Neural crest cell (in vitro differentiated cells): ENCODE measurements around the gene PGRMC2. TPM values are rescaled to one million over a fixed set of nuclear protein-coding genes. Genes with fewer than 3 reads are reported as not detected.
A peak's percentile ranks its signal among the peaks of the same experiment; 100 is the strongest.

Source experiments
- DNase-seq: peaks from one replicate; pipeline ENCODE4 v3.0.0; 2021; ENCODE audit warnings: low read depth, mixed read lengths, low spot score
- H3K27ac Mint-ChIP-seq: one replicate; pipeline ENCODE4 v1.8.0; 2021; ENCODE audit warnings: mild to moderate bottlenecking, mixed read lengths; ENCODE audit not compliant: unreplicated experiment
- H3K27me3 Mint-ChIP-seq: 2 replicates; pipeline ENCODE4 v1.8.0; 2021; ENCODE audit warnings: low read depth, mild to moderate bottlenecking, mixed read lengths
- H3K36me3 Mint-ChIP-seq: 2 replicates; pipeline ENCODE4 v1.8.0; 2021; ENCODE audit warnings: low read depth, mild to moderate bottlenecking, mixed read lengths
- H3K4me1 Mint-ChIP-seq: 2 replicates; pipeline ENCODE4 v1.8.0; 2021; ENCODE audit warnings: mixed read lengths
- H3K4me3 Mint-ChIP-seq: one replicate; pipeline ENCODE4 v1.8.0; 2021; ENCODE audit warnings: mild to moderate bottlenecking, mixed read lengths
- H3K9me3 Mint-ChIP-seq: 2 replicates; pipeline ENCODE4 v1.8.0; 2021; ENCODE audit warnings: mixed read lengths
- total RNA-seq: library from RNA; stranded (reverse); gene quantifications from 2 replicates; pipeline ENCODE4 v1.2.1, GENCODE V29; 2021
- TF ChIP-seq, protein P1 (sequence below): fragments of 200-600 bp; sonication (generic); conservative IDR thresholded peaks from 2 replicates; pipeline ENCODE4 v1.5.0; 2021; ENCODE audit warnings: antibody characterized with exemption, mild to moderate bottlenecking

PGRMC2 gene
- total RNA-seq, 1 donor from 2014 or later: 51.2 TPM

GRCh38 chr4:128298852-128299251, 11.2 kb upstream of the PGRMC2 start:
- Mint-ChIP-seq H3K27ac (no peak overlapping the region), H3K9me3 (no peaks in the 10 kb centered on the region), H3K27me3 (no peaks in the 10 kb centered on the region), H3K4me1 (no peaks in the 10 kb centered on the region), H3K4me3 (no peak overlapping the region), H3K36me3 (no peaks in the 10 kb centered on the region)
- DNase-seq: no peak
- TF ChIP-seq, protein P1, sequence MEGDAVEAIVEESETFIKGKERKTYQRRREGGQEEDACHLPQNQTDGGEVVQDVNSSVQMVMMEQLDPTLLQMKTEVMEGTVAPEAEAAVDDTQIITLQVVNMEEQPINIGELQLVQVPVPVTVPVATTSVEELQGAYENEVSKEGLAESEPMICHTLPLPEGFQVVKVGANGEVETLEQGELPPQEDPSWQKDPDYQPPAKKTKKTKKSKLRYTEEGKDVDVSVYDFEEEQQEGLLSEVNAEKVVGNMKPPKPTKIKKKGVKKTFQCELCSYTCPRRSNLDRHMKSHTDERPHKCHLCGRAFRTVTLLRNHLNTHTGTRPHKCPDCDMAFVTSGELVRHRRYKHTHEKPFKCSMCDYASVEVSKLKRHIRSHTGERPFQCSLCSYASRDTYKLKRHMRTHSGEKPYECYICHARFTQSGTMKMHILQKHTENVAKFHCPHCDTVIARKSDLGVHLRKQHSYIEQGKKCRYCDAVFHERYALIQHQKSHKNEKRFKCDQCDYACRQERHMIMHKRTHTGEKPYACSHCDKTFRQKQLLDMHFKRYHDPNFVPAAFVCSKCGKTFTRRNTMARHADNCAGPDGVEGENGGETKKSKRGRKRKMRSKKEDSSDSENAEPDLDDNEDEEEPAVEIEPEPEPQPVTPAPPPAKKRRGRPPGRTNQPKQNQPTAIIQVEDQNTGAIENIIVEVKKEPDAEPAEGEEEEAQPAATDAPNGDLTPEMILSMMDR: peak; percentile 33

- no peaks in the 10 kb centered on the region for H3K36me3 Mint-ChIP-seq
- no peaks in the 10 kb centered on the region for H3K9me3 Mint-ChIP-seq
- H3K4me1 Mint-ChIP-seq: no peaks in the 10 kb centered on the region
- H3K27ac Mint-ChIP-seq: no peak overlapping the region
- no peak overlapping the region for H3K4me3 Mint-ChIP-seq
- no peaks in the 10 kb centered on the region for H3K27me3 Mint-ChIP-seq
- TF ChIP-seq, protein P1: no peak
- no peak for DNase-seq
Measured at GRCh38 chr4:128298146-128298758, 10.6 kb upstream of the PGRMC2 start.

GRCh38 chr4:128295255-128295654, 7.6 kb upstream of the PGRMC2 start:
- TF ChIP-seq, protein P1: no peak
- Mint-ChIP-seq H3K27me3 (peaks cover 4% of the 10 kb centered on the region), H3K4me1 (no peaks in the 10 kb centered on the region), H3K36me3 (no peaks in the 10 kb centered on the region), H3K27ac (no peak overlapping the region), H3K4me3 (no peak overlapping the region), H3K9me3 (no peaks in the 10 kb centered on the region)
- no peak for DNase-seq

- Mint-ChIP-seq H3K9me3 (no peaks in the 10 kb centered on the region), H3K4me1 (no peaks in the 10 kb centered on the region), H3K27me3 (peaks cover 4% of the 10 kb centered on the region), H3K27ac (no peak overlapping the region), H3K36me3 (no peaks in the 10 kb centered on the region), H3K4me3 (no peak overlapping the region)
- TF ChIP-seq, protein P1: no peak
- DNase-seq: no peak
Measured at GRCh38 chr4:128294464-128294863, 6.9 kb upstream of the PGRMC2 start.

- peaks cover 4% of the 10 kb centered on the region for H3K27me3 Mint-ChIP-seq
- TF ChIP-seq, protein P1: no peak
- no peak overlapping the region for H3K27ac Mint-ChIP-seq
- peaks cover 5% of the 10 kb centered on the region for H3K4me1 Mint-ChIP-seq
- no peak for DNase-seq
- H3K36me3 Mint-ChIP-seq: no peaks in the 10 kb centered on the region
- H3K9me3 Mint-ChIP-seq: no peaks in the 10 kb centered on the region
- no peak overlapping the region for H3K4me3 Mint-ChIP-seq
Measured at GRCh38 chr4:128292349-128292748, 4.7 kb upstream of the PGRMC2 start.
